Measurements from ENCODE around the gene SLC29A3. TPM values are rescaled to one million over a fixed set of nuclear protein-coding genes. Genes with fewer than 3 reads are reported as not detected.

Gene SLC29A3
- total RNA-seq, 1 experiment from 2014 or later: 5.9 TPM

DNA sequence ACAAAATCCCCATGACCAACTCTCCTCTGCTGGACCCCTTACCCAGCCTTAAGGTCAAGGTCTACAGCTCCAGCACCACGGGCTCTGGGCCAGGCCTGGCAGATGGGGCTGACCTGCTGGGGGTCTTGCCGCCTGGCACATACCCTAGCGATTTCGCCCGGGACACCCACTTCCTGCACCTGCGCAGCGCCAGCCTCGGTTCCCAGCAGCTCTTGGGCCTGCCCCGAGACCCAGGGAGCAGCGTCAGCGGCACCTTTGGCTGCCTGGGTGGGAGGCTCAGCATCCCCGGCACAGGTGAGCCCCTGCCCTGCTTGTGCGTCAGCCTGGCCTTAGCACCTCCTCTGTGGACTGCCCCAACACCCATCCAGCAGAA lies 27.5 kb upstream of the SLC29A3 start:
- intact Hi-C loops (cut with micrococcal nuclease): no loop called here
- Histone ChIP-seq H3K4me1 (ENCODE audit: control insufficient read depth in 1 of 2, insufficient read depth in 2 of 2, low read length in 2 of 2) (no peaks in the 10 kb centered on the region), H3K4me2 (ENCODE audit: low read length) (no peak overlapping the region), H4K20me1 (ENCODE audit: insufficient read depth) (no peaks in the 10 kb centered on the region), H3K9me2 (ENCODE audit: insufficient read depth) (no peaks in the 10 kb centered on the region), H3K36me3 (ENCODE audit: control insufficient read depth in 1 of 2, insufficient read depth in 2 of 2, low read length in 2 of 2) (peaks cover 0 to 12% of the 10 kb centered on the region in 2 experiments; a peak in 2 of 4 replicates), H3K27me3 (ENCODE audit: insufficient read depth, low read length) (no peaks in the 10 kb centered on the region), H3K4me3 (replicated peaks in 1 of 2; ENCODE audit: low read depth in 1 of 2, low read length in 2 of 2) (no peak overlapping the region), H3K79me2 (ENCODE audit: insufficient read depth, low read length) (no peaks in the 10 kb centered on the region), H3K27ac (ENCODE audit: low read depth, low read length) (no peak overlapping the region), H2AFZ (ENCODE audit: low read depth, low read length, poor library complexity, severe bottlenecking) (no peak overlapping the region), H3K9me3 (ENCODE audit: control insufficient read depth in 1 of 2, insufficient read depth in 1 of 2, low read depth in 1 of 2, low read length in 2 of 2) (no peaks in the 10 kb centered on the region), H3K9ac (ENCODE audit: low read length) (no peak overlapping the region)
- RAD21 ChIA-PET (ENCODE audit: low non-redundant PET in 1 of 2, low total read pairs in 2 of 2, uncharacterized antibody in 2 of 2, unreplicated experiment in 2 of 2): no interaction called here
- BruUV-seq (replicated peaks): no TSS peak
- no peak for DNase-seq (ENCODE audit: low read depth, low spot score)
- no peak for ATAC-seq
- TF ChIP-seq TCF7L2 (IDR thresholded peaks at IDR 0.05; ENCODE audit: borderline replicate concordance, extremely low read depth, insufficient read depth, insufficient read length) (no peak), ELF1 (IDR thresholded peaks at IDR 0.05; ENCODE audit: borderline replicate concordance, low read depth) (no peak), CBX3 (IDR thresholded peaks at IDR 0.05; ENCODE audit: low read depth) (no peak), ZNF274 (IDR thresholded peaks at IDR 0.05; ENCODE audit: low read depth, low read length) (no peak)
- TF ChIP-seq, protein P1, sequence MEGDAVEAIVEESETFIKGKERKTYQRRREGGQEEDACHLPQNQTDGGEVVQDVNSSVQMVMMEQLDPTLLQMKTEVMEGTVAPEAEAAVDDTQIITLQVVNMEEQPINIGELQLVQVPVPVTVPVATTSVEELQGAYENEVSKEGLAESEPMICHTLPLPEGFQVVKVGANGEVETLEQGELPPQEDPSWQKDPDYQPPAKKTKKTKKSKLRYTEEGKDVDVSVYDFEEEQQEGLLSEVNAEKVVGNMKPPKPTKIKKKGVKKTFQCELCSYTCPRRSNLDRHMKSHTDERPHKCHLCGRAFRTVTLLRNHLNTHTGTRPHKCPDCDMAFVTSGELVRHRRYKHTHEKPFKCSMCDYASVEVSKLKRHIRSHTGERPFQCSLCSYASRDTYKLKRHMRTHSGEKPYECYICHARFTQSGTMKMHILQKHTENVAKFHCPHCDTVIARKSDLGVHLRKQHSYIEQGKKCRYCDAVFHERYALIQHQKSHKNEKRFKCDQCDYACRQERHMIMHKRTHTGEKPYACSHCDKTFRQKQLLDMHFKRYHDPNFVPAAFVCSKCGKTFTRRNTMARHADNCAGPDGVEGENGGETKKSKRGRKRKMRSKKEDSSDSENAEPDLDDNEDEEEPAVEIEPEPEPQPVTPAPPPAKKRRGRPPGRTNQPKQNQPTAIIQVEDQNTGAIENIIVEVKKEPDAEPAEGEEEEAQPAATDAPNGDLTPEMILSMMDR (IDR thresholded peaks at IDR 0.05 in 2 of 3, conservative IDR thresholded peaks at IDR 0.05 in 1 of 3; ENCODE audit: borderline replicate concordance in 1 of 3, insufficient read depth in 1 of 3, low read depth in 2 of 3, low read length in 2 of 3): no peak
- CTCF ChIA-PET: interaction anchor here (2.0 kb wide), 1 partner anchor 22 kb away, joined by 6 read pairs; no protein-coding TSS in a partner anchor
- POLR2A ChIA-PET: no interaction called here

GRCh38 chr10:71292624-71293445 lies 26.2 kb upstream of the SLC29A3 start:
- ChIA-PET RAD21 (ENCODE audit: low non-redundant PET in 1 of 2, low total read pairs in 2 of 2, uncharacterized antibody in 2 of 2, unreplicated experiment in 2 of 2) (no interaction called here), POLR2A (no interaction called here), CTCF (interaction anchor here (1.0 to 2.0 kb wide), 3 partner anchors 9 to 23 kb away, joined by 4 to 6 read pairs (median 5); no protein-coding TSS in a partner anchor)
- Histone ChIP-seq H3K4me2 (ENCODE audit: low read length) (no peak overlapping the region), H4K20me1 (ENCODE audit: insufficient read depth) (no peaks in the 10 kb centered on the region), H3K27ac (ENCODE audit: low read depth, low read length) (no peak overlapping the region), H2AFZ (ENCODE audit: low read depth, low read length, poor library complexity, severe bottlenecking) (no peak overlapping the region), H3K9ac (ENCODE audit: low read length) (no peak overlapping the region), H3K9me3 (ENCODE audit: control insufficient read depth in 1 of 2, insufficient read depth in 1 of 2, low read depth in 1 of 2, low read length in 2 of 2) (no peaks in the 10 kb centered on the region), H3K9me2 (ENCODE audit: insufficient read depth) (no peaks in the 10 kb centered on the region), H3K36me3 (ENCODE audit: control insufficient read depth in 1 of 2, insufficient read depth in 2 of 2, low read length in 2 of 2) (peaks cover 0 to 9% of the 10 kb centered on the region in 2 experiments; a peak in 2 of 4 replicates), H3K79me2 (ENCODE audit: insufficient read depth, low read length) (no peaks in the 10 kb centered on the region), H3K4me3 (replicated peaks in 1 of 2; ENCODE audit: low read depth in 1 of 2, low read length in 2 of 2) (no peak overlapping the region), H3K27me3 (ENCODE audit: insufficient read depth, low read length) (no peaks in the 10 kb centered on the region), H3K4me1 (ENCODE audit: control insufficient read depth in 1 of 2, insufficient read depth in 2 of 2, low read length in 2 of 2) (no peaks in the 10 kb centered on the region)
- intact Hi-C loops (cut with micrococcal nuclease): no loop called here
- DNase-seq (ENCODE audit: low read depth, low spot score): no peak
- ATAC-seq: no peak
- BruUV-seq (replicated peaks): no TSS peak
- TF ChIP-seq FOSL1 (IDR thresholded peaks at IDR 0.05; ENCODE audit: low read depth) (no peak), ATF3 (IDR thresholded peaks at IDR 0.05) (no peak), CBX3 (IDR thresholded peaks at IDR 0.05; ENCODE audit: low read depth) (no peak), SIN3A (IDR thresholded peaks at IDR 0.05; ENCODE audit: low read depth) (no peak), ZFX (IDR thresholded peaks at IDR 0.05) (no peak), ZNF274 (IDR thresholded peaks at IDR 0.05; ENCODE audit: low read depth, low read length) (no peak), MAX (IDR thresholded peaks at IDR 0.05) (no peak), TCF7L2 (IDR thresholded peaks at IDR 0.05; ENCODE audit: borderline replicate concordance, extremely low read depth, insufficient read depth, insufficient read length) (no peak), SP1 (IDR thresholded peaks at IDR 0.05; ENCODE audit: low read depth) (no peak), REST (IDR thresholded peaks at IDR 0.05; ENCODE audit: low read depth) (no peak), EZH2phosphoT487 (IDR thresholded peaks at IDR 0.05; ENCODE audit: borderline replicate concordance) (no peak)
